Activated effector memory CD4-positive, alpha-beta T cell treated with Interleukin-2 at 50 U/mL for 16 hours (primary cell): ENCODE results near the gene SGPP2.
"Not testable (repeated sequence)": the region's sequence is repeated elsewhere in the genome, so short reads cannot be mapped to it uniquely, and the experiment has no call there.

Experiments
- DNase-seq: peaks from one replicate; pipeline ENCODE4 v3.0.0-alpha.2; 2020

Gene SGPP2

DNA sequence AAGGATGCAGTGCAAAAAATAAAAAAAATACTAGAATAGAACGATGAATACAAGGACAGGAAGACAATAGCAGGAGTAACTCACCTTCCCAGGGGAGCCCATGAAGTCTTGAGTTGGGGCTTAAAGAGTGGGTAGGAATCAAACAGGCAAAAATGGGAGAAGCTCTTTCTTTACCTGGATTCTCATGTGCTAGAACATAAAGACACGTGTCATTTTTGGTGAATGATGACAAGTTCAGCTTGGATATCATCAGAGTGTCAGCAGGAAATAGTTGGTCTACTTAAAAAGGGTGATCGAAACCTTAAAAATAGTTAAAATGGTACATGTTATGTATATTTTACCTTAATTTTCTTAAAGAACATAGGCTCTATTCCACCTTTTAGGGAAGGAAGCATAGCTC, 5.7 kb downstream of the SGPP2 start:
- no peak for DNase-seq

DNA sequence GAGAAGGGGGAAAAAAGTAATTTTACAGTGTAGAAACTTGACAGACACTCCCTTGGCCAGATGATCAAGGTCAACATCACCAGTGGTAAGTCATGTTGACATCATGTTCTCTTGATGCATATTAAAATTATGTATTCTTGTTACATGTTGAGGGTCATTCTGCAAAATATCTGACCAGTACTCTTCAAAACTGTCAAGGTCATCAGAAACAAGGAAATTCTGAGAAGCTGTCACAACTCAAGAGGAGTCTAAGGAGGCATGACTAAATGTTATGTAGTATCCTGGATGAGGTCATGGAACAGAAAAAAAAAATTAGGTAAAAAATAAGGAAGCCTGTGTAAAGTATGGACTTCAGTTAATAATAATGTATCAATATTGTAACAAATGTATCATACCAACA, 6.3 kb downstream of the SGPP2 start:
- DNase-seq: no peak

DNA sequence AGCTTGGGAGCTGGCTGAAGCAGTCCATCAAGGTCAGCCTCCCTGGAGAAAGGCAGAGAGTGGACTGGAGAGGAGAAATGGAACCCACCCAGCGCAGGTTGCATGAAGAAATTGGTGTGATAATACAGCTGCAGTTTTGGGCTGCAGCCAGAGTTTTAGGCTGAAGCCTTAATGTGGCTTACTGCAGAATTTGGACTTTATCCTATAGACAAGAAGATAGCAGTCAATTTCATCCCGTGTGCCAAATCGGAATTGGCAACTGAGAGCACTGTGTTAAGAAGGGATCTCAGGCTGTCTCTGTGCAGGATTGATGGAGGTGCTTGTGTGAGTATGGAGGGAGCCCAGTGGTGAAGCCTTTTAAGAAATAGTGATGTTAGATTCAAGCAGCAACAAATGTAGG, 7.5 kb downstream of the SGPP2 start:
- DNase-seq: no peak

DNA sequence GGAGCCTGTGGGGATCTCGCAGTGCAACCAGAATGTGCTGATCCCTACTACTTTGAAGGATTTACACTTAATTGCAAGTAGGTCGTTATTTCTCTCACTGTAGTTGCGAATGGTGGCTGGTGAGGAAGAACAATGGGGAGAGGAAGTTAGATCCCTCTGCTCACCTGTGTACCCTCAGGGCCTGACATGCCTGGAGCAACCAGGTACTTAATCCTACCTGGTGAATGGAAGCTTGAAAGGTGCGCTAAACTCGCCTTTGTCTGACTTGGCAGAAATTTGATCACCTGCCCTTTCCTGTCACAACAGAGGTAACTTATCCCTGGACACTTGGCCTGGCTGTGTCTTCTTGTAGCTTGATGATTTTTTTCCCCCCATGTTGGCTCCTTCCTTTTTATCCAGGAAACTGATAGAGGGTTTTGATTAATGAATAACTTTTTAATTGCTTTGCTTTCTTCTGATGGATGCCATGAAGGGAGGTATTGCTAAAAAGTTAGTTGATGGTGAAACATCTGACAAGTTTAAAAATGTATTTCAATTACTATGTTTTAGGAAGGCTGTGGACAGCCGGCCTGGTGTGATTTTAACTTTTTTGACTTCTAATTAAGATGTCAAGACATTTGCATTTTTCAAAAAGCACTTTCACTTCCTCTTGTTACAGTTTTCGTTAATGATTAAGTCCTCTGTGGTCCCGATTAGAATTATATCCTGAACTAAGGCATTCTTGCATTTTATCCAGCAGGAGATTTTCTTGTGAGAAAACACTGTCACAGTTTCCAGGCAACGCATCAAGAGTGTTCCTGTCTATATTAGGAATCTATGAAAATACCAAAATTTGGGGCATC, 9.2 kb downstream of the SGPP2 start:
- no peak for DNase-seq

DNA sequence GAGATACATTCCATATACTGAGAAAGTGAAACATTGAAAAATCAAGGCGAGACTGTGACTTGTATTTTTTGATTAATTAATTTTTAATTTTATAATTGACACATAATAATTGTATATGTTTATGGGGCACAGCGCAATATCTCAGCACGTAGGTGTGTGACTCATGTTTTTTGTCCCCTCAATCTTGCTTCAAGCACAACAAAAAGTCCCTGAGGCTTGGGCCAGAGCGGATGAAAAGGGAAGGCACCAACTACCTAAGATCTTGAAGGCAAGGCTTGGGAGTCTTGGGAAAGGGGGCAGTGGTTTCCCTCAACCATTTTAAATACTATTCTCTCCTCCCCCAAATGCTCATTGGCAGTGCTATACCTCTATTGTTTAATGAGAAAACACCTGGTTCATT, 9.9 kb downstream of the SGPP2 start:
- DNase-seq: no peak

DNA sequence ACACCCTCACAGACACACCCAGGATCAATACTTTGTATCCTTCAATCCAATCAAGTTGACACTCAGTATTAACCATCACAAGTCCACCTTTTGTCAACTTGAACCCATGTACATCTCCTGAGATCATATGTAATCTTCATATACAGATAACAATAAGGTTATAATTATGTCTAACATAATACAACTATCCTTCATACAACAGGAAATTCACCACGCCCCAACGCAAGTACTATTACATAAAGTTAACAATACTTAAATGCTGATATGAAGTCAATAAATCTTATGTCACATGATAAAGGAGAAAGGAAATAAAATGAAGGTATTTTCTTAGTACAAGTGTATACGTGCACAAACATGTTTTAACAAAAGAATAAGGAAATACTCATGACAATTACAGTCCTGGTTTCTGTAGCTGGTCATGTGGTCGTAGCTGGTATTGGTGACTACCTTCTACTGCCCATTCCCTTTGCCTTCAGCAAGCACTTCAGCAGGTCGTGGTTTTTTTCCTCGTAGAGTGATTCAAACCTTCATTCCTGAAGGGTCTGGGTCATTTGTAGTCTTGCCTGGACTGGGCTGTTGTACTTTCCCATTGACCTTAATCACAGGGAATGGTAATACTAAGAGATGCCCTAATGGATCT, 11.2 kb downstream of the SGPP2 start:
- DNase-seq: not testable (repeated sequence)

DNA sequence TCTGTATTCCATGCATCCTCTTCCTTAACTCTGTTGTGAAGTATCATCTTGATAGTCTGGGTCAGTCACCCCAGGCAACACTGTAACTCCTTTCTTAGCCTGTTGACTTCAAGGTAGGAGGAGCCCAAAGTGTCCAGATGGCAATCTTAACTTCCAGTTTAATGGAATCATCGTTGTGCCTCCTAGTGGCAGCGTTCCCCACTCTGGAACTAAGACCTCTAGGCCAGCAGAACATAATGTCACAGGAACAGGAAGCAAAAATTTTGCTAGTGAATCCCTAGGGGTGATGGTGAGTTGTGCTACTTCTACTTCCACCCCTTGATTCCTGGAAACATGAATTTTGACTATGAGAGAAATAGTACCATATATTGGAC, 11.7 kb downstream of the SGPP2 start:
- DNase-seq: no peak

DNA sequence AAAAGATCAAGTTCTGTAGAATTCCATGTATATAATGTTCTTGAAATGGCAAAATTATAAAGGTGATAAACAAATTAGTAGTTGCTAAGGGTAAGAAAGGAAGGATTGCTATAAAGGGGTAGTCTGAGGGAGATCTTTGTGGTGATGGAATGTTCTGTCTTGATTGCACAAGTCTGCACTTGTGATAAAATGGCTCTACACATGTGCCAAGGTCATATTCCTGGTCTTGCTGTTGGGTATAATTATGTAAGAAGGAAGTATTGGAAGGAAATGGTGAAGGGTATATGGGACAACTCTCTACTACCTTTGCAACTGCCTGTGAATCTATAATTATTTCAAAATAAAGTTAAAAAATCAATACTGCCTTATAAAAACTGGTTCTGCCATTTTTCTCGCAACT, 15.3 kb downstream of the SGPP2 start:
- DNase-seq: no peak

DNA sequence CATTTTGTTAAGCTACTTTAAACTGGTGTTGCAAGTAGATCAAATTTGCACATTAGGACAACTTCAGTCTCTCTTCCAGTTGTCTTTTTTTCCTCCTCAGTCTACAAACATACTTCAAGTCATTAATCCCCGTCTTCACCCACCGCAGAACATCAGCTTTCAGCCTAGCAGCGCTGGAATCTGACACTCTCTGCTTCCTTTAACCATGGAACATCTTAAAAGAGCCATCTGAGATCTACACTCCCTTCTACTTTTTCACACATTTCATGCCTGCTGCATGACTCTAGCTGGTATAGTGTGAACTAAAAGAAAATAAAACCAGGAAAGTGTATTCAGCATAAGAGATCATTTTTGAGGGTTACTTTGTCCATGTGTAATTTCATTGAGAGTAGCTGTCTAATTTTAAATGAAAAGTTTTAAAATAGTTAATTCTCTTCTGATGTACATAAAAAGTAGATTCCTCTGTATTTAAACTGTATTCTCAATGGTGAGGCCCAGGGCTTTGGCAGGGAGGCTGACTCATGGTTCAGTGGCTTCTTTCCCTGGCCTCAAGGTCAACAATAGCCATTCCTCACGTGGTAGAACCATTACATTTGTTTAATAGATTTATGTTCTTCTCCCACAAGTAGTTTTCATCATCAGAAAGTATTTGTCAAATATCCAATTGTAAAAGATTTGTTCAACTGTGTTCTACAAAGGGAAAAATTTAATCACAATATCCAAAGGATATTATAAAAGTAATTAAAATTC, 16.5 kb downstream of the SGPP2 start:
- no peak for DNase-seq

DNA sequence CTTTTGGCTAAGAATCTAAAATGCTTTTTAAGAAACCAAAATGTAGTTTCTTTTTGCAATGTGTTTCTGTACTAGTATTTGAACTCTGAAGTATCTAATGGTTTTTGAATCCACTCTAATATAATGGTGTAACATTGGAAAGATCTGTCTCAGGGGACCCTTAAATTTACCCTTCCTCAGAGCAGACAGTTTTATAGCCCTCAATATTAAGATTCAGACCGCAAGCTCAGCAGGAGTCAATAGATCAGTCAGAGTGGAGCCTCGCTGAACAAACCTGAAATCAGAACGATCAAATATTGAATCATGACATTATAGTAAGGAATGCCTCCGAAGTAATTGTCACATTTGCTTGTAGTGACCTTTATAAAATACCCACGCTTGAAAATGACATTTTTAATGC, 18.3 kb downstream of the SGPP2 start:
- DNase-seq: no peak

DNA sequence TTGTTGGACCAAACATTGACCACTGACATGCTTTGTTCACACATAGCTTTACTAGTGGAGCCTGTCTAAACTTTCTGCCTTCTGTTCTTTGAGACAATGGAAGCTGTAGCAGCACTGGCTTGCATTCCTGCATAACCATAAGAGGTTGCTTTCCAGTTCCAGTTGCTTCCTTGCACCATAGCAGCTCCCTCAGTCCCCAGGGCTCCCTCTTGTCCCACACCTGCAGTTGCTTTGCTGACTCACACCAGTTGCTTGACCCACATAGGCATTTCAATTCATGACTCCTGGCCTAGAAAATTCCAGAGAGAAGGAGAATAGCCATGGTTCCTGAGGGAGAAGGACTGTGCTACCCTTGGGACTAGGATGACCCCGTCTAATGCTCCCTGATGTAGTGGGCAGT, 20.9 kb downstream of the SGPP2 start:
- no peak for DNase-seq

DNA sequence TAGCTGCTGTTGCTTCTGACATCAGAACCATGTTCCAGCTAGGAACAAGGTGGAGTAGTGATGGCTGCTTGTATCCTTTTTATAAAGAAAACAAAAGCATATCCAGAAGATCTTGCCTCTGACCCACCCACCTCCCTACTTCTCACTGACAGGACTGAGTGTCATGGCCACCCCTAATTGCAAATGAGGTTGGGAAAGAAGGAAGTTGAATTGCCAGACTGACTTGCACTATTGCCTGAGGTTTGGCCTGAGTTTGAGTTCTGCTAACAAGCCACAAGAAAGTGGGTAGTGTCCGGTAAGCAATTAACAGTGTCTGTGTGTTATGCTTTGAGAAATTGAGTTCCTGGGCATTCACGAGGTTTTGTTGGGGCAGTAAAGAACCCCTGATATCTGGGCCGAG, 22.8 kb downstream of the SGPP2 start:
- DNase-seq: no peak

DNA sequence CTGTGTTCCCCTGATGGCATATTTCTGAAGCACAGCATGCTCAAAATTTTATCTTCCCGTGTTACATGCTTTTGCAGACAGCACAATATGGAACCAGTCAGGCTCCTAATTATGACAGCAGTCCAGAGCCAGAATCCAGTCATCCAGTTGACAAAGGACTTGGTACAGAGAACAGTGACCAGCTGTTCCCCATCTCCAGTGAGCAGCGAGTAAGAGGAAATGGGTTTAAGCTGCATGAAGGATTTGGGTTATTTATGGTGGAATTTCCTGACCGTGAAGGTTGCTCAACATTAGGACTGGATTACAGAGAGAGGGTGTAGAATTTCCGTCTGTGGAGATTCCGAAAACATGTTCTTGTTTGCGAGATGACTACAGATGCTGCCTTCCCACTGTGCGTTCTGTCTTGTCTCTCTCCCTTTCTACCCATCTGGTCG, 24.4 kb downstream of the SGPP2 start:
- DNase-seq: no peak

DNA sequence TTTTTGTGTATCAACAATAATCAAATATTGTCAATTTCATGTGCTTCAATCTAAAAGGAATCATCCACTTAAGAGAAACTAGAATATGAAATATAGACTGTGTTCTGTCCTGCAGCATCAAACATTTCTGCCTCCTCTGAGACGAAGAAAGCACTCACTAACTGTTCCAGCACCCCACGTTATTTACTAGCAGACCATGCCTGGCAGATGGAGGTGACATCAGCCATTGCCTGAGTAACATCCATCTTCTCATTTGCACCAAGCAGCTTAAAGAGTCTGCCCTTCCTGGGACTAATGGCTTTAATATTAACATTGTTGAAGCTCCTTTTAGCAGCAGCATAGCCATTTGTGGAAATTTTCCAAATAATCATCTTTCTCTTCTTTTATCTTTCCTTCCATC, 25.7 kb downstream of the SGPP2 start:
- DNase-seq: no peak

DNA sequence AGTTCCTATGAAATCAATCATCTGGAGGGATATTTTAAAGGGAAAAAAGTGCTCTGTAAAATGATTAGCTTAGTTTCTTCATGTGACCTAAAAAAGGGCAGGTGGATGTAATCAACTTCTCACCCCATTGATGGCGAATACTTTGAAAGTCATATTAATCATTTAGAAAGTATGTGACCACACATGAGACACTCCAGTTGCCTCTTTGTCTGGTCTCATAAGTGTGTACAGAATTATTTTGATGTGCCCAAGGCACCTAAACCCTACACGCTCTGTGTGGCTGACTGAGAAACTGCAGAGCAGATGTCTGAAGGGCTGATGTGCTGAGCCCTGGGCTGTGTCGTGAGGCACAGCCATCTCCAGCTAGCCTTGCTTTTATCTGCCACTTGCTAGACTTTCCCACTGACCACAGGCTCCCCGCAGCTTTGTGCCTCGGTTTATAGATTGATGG, 26.9 kb downstream of the SGPP2 start:
- DNase-seq: no peak

DNA sequence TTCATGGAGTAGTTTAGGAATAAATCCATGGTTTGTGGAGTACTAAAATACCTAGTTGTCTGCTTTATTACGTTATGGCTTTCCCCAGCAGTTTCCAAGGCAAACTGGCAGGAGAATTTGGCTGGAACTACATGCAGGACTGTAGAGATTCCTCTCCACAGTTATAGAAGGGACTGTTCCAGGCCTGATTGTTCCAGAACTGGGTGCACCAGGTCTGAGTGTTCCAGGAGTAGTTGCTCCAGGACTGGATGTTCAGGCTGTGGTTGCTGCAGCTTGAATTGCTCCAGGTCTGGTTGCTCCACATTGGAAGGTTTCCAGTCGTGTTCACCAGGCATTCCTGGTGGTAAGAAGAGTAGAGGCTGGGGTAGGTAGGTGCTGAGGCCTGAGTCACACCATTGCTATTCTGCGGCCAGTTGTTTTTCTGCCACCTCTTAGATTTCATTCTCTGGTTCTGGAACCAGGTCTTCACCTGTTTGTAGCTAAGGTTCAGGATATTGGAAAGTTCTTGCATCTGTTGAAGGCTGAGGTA, 28.1 kb downstream of the SGPP2 start:
- no peak for DNase-seq

DNA sequence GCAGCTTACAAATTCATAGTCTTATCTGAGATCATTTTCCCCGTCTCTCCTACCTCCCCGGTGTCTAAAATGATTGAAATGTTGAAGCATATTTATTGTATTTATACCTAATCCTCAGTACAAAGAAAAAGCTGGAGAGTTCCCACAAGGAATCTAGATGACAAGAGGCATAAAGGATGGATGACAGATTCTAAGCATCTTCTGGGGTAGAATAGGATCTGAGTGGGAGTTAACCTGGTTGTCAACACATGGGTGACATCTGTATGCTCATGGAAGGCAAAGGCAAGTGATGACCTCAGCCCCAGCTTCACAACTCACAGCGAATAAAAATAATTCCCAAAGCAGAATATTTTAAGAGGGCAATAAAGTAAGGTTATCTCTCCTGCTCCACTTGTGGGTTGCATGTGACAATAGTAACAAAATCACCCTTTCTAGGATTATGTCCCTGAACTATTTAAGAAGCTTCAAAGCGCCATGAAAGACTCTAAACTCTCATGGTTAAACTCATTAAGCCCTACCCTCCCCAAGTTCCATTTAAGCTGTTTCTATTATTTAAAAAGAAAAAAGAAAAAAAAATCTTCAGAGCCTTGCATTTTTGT, 32.2 kb downstream of the SGPP2 start:
- DNase-seq: no peak

DNA sequence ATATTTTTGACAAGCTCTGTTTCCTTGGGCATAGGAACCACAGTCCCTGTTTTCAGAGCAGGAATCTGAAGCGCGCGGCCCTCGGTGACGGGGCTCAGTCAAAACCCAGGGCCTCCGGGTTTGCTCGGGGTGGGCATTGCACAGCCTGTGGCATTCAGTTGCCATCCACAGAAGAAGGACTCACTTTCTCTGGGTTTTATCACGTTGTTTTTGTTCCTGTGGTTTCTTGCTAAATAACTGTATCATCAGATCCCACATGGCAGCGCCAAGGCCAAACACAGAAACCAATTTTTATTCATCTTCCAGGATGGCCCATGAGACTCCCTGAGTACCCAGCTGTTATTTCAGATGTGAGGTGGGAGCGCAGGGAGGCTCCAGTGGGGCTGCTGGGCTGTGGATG, 35.6 kb downstream of the SGPP2 start:
- DNase-seq: no peak

DNA sequence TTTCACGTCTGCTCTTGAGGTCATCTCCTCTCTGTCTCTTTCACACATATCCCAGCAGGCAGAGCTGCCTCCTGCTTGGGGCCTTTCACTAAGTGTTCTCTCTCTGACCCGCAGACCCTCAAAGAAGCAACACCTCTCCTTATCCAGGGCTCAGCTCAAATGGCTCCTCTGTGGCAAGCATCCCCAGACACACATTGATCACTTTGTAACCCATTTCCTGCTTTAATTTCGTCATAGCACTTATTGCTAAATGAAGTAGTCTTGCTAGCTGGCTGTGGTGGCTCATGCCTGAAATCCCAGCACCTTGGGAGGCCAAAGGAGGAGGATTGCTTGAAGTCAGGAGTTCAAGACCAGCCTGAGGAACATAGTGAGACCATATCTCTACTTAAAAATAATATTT, 41.4 kb downstream of the SGPP2 start:
- DNase-seq: no peak

DNA sequence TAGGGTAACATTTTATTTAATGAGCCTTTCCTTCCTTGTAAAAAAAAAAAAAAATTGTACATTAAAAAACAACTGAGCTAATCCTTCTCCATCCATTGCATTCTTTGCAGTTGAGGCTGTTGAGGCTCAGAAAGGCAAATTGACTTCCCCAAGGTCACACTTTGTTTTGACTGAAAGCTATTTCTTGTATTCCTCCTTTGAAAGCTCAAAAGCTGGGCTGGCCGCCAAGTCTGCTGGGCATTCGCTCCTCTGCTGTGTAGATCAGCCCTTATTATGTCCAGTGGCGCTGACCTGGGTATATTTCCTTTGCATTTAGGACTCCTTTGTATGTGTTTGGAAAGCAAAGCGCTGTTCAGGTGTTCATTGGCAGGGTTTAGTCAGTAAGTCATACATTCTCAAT, 44.0 kb downstream of the SGPP2 start:
- no peak for DNase-seq

DNA sequence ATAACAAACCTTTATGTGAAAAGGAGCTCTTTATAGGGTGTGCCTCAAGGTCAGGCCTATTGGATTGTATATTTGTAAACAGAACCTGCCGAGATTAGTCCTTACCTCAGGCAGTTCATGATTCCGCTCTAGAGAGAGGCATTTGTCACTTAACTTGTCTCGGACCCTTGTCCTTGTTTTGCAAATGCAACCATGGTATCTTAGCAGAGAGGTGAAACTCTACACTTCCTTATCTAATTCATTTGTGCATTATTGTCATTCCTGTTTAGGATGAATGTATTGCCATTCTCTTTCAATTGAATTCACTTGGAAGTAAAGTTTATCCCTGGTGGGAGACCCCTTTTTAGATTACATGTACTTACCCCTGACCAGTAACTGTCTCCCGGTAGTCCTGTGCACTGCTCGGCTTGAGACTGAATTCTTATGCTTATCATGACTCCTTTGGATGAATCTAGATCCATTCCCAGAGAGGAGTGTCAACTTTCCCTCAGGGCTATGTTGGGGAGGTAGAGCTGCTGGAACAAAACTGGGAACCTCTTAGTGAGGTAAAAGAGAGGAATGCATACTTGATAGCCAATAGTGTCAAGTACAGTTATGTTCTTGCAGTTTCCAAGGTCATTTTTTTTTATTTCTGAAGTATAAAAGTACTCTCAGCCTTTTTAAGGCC, 46.6 kb downstream of the SGPP2 start:
- DNase-seq: no peak

DNA sequence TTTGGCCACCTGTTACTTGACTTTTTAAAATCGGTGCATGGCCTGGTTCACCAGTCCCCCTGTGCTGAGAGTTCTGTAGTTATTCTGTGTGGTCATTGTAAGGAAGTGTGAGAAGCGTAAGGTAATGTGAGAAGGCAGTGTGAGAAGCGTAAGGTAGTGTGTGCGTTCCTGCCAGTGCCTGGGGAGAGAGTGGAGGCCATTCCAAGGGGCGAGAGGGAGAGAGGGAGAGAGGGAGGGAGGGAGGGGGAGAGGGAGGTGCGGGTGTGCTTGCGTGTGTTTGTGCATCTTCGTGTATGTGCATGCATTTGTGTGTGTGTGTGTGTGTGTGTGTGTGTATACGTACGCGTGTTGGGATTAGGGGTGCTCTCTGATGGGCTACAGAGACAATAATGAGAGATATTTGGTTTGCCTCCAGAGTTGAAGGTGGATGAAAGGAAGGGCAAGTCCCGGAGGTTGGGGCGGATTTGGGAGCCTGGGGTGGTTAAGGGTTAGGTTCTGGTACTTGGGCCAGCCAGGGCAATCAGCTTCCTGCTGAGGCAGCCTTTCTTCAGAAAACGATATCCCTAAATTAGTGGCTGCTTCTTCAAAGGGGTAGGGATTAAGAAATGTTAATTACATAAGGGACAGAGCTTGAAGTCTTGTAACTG, 53.7 kb downstream of the SGPP2 start:
- no peak for DNase-seq
